ENCODE results near the gene ISLR2.

The ISLR2 gene

DNA sequence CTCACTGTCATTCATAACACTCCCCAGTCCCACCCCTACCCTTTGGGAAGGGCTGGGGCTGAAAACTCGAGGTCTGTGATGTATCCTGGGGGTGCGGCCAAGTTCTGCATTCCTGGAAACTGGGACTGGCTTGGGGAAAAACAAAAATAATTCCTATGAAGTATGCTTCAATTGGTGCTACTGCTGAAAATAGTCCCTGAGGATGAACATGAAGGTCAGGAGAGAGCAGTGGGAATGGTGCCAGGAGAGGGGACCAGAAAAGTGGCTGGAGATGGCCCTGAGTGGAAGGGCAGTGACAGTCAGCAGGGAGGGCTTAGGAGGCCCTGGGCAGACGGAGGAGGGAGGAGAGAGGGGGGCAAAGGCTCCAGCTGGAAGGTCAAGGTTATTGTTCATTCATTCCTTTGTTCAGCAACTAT lies 38.3 kb downstream of the ISLR2 start:
- no peak overlapping the region for H2AFZ ChIP-seq (ENCODE audit: low read length)
- H3K4me3 ChIP-seq (ENCODE audit: low read depth, low read length, poor library complexity, severe bottlenecking) = no peak overlapping the region
- no peak overlapping the region for H3K9ac ChIP-seq (ENCODE audit: low read length)
- TF ChIP-seq EZH2 (IDR thresholded peaks at IDR 0.05; ENCODE audit: borderline replicate concordance, low read length) = no peak
- TF ChIP-seq, protein P1, sequence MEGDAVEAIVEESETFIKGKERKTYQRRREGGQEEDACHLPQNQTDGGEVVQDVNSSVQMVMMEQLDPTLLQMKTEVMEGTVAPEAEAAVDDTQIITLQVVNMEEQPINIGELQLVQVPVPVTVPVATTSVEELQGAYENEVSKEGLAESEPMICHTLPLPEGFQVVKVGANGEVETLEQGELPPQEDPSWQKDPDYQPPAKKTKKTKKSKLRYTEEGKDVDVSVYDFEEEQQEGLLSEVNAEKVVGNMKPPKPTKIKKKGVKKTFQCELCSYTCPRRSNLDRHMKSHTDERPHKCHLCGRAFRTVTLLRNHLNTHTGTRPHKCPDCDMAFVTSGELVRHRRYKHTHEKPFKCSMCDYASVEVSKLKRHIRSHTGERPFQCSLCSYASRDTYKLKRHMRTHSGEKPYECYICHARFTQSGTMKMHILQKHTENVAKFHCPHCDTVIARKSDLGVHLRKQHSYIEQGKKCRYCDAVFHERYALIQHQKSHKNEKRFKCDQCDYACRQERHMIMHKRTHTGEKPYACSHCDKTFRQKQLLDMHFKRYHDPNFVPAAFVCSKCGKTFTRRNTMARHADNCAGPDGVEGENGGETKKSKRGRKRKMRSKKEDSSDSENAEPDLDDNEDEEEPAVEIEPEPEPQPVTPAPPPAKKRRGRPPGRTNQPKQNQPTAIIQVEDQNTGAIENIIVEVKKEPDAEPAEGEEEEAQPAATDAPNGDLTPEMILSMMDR (IDR thresholded peaks at IDR 0.05; ENCODE audit: low read length) = no peak
- no peak overlapping the region for H3K27ac ChIP-seq (ENCODE audit: low read depth, low read length, poor library complexity, severe bottlenecking)
- H3K36me3 ChIP-seq (ENCODE audit: insufficient read depth, low read length) = no peaks in the 10 kb centered on the region
- no peaks in the 10 kb centered on the region for H3K4me1 ChIP-seq (ENCODE audit: insufficient read depth, low read length, severe bottlenecking)
- no peaks in the 10 kb centered on the region for H3K9me3 ChIP-seq (ENCODE audit: low read length)
- no peaks in the 10 kb centered on the region for H3K79me2 ChIP-seq (ENCODE audit: insufficient read depth, low read length)
- no peaks in the 10 kb centered on the region for H3K27me3 ChIP-seq (ENCODE audit: insufficient read depth, low read length)
- no peaks in the 10 kb centered on the region for H3F3A ChIP-seq (ENCODE audit: insufficient read depth, low read length)
- H3K4me2 ChIP-seq (ENCODE audit: low read length) = no peak overlapping the region
- H3K9me2 ChIP-seq (ENCODE audit: low read depth, low read length) = no peaks in the 10 kb centered on the region
- no peaks in the 10 kb centered on the region for H4K20me1 ChIP-seq (ENCODE audit: insufficient read depth, low read length)

GRCh38 chr15:74170071-74170844 lies 39.9 kb downstream of the ISLR2 start:
- Histone ChIP-seq H3F3A (ENCODE audit: insufficient read depth, low read length) (no peaks in the 10 kb centered on the region), H3K36me3 (ENCODE audit: insufficient read depth, low read length) (no peaks in the 10 kb centered on the region), H3K9ac (ENCODE audit: low read length) (no peak overlapping the region), H3K9me3 (ENCODE audit: low read length) (no peaks in the 10 kb centered on the region), H3K4me1 (ENCODE audit: insufficient read depth, low read length, severe bottlenecking) (no peaks in the 10 kb centered on the region), H3K27ac (ENCODE audit: low read depth, low read length, poor library complexity, severe bottlenecking) (no peak overlapping the region), H4K20me1 (ENCODE audit: insufficient read depth, low read length) (no peaks in the 10 kb centered on the region), H3K9me2 (ENCODE audit: low read depth, low read length) (no peaks in the 10 kb centered on the region), H3K79me2 (ENCODE audit: insufficient read depth, low read length) (no peaks in the 10 kb centered on the region), H3K27me3 (ENCODE audit: insufficient read depth, low read length) (no peaks in the 10 kb centered on the region), H3K4me2 (ENCODE audit: low read length) (no peak overlapping the region), H2AFZ (ENCODE audit: low read length) (no peak overlapping the region), H3K4me3 (ENCODE audit: low read depth, low read length, poor library complexity, severe bottlenecking) (no peak overlapping the region)
- TF ChIP-seq EZH2 (IDR thresholded peaks at IDR 0.05; ENCODE audit: borderline replicate concordance, low read length) = no peak
- TF ChIP-seq, protein P1 (IDR thresholded peaks at IDR 0.05; ENCODE audit: low read length) = no peak

DNA sequence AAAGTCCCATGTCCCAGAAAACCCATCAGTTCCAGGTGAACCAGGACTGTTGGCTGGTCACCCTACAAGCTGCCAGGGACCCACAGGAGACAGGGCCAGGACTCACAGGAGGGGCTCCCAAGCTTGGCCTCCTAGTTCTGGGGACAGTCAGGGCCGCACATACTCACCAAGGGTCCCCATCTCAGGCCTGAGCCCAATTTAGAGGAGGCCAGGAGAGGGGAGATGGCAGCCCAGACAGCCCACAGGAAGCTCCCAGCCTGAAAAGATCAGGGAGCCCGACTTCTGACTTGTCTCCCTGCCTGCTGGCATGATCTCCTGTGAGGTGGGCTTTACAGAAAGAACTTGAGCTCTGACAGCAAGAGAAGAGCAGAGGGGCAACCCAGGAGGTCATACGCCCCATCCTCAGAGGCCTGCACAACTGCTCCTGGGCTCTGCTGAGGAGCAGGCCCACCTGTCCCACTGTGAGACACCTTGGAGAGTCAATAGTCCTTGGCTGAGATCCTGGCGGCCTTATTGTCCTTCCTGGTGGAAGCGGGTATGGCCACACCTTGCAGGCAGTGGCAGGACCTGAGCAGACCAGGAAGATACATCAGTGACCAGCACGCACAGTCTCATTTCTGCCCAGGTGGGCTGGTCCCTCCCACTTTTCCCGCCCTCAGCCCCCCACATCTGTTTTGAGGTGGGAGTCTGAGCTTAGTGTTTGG lies 40.6 kb downstream of the ISLR2 start:
- H3F3A ChIP-seq (ENCODE audit: insufficient read depth, low read length) = no peaks in the 10 kb centered on the region
- H3K4me2 ChIP-seq (ENCODE audit: low read length) = no peak overlapping the region
- no peak overlapping the region for H2AFZ ChIP-seq (ENCODE audit: low read length)
- no peaks in the 10 kb centered on the region for H4K20me1 ChIP-seq (ENCODE audit: insufficient read depth, low read length)
- no peaks in the 10 kb centered on the region for H3K27me3 ChIP-seq (ENCODE audit: insufficient read depth, low read length)
- no peaks in the 10 kb centered on the region for H3K79me2 ChIP-seq (ENCODE audit: insufficient read depth, low read length)
- no peaks in the 10 kb centered on the region for H3K9me2 ChIP-seq (ENCODE audit: low read depth, low read length)
- no peaks in the 10 kb centered on the region for H3K36me3 ChIP-seq (ENCODE audit: insufficient read depth, low read length)
- H3K4me3 ChIP-seq (ENCODE audit: low read depth, low read length, poor library complexity, severe bottlenecking) = no peak overlapping the region
- no peaks in the 10 kb centered on the region for H3K4me1 ChIP-seq (ENCODE audit: insufficient read depth, low read length, severe bottlenecking)
- TF ChIP-seq EZH2 (IDR thresholded peaks at IDR 0.05; ENCODE audit: borderline replicate concordance, low read length) = no peak
- TF ChIP-seq, protein P1 (IDR thresholded peaks at IDR 0.05; ENCODE audit: low read length) = no peak
- no peaks in the 10 kb centered on the region for H3K9me3 ChIP-seq (ENCODE audit: low read length)
- no peak overlapping the region for H3K9ac ChIP-seq (ENCODE audit: low read length)
- H3K27ac ChIP-seq (ENCODE audit: low read depth, low read length, poor library complexity, severe bottlenecking) = no peak overlapping the region

All from OCI-LY1 (cell line).